HK-2 (cell line): ENCODE measurements around the gene RBM20.
A peak's percentile ranks its signal among the peaks of the same experiment; 100 is the strongest.

Experiments
- DNase-seq: peaks from one replicate; pipeline ENCODE4 v3.0.0-alpha.2; 2018; ENCODE audit not compliant: unreplicated experiment

RBM20 gene

DNA sequence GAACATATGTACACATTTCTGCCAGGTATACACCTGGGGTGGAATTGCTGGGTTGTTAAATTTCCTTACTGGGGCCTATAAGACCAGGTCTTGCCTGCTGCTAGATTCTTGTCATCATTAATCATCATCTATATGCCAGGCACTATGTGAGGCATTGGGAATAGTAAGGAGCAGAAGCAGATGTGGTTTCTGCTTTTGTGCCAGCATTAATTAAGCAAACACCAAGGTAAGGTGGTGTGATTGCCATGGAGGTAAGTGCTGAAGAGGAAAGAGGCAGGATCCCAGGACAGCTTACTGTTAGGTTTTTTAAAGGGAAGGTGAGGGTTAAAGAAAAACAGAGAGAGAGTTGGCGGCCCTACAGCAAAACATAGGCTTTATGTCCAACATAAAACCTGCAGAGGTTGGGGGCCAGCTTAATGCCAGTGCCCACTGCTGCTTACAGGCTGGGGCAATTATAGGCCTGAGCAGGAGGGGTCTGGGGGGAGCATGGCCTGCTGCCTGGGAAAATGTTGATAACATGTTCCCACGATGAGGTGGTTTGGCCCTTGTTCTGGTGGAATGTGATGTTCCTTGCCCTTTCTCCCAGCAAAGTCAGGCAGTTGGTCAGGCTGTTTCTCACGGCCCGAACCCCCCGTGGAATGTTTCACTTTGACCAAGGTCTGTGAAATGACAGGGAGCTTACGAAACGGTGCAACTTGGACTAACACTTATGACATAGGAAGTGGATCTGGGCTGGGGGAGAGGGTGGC lies 93.9 kb downstream of the RBM20 start:
- DNase-seq = no peak

DNA sequence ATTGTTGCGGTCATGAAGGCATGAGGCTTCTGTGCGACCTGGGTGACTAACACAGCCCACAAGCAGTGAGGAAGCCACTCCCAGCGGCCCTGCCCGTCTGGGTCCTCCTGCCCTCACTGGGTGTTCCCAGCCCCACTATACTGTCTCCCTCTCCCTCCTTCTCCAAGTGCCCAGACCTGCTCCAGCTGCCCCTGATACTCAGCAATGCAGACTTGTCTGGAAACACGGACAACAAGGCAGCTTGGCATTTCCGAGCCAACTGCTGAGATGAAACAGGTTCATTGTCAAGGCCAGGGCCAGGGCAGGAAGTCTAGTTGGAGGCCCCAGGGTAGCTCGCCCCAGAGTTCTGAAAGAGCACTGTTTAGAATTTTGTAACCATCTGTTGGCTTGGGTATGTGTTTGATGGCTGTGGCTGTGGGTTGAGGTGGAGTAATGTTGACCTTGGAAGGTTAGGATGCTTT lies 95.7 kb downstream of the RBM20 start:
- DNase-seq = no peak

- DNase-seq = no peak
Observed at GRCh38 chr10:110742801-110743200, 98.7 kb downstream of the RBM20 start.

DNA sequence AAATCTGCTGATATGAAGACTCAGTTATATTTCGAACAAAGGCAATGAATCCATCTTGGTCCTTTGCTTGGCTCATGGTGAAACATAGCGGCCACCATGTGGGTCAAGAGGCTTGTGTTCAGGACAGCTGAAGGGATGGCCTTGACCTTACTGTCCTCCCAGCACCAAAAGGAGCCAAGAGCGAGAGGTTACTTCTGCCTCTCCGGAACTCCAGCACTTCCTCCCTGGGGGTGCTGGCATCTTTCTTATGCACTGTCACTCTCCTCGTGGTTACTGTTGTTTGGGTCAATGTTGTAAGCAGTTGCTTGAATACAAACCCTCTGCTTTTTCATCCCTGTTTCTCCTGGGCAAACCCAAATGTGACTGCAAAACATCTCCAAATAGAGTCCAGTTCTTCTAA lies 100.6 kb downstream of the RBM20 start:
- no peak for DNase-seq

DNA sequence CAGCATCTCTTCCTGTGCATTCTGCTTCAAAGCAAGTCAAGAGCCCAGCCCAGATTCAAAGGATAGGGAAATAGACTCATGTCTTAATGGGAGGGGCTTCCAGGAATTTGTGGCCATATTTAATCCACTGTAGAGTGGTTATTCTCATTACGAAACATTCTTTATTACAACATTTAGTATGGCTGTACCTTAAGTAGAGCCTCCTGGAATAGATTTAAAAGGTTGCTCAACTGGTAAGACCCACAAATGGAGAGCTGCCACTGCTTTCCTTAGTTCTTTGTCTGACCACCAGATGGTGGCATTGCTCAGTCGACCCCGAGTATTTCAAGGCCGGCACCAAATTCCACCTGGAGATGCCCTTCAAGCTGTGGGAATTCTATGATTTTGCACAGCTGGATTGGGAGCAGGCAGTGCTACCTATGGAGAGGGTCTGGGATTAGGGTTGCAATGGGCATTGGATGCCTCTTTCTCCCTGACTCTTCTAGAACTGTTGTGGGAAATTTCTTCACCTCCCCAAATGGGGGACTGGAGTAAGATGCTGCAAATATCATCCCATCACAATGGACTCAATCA lies 102.2 kb downstream of the RBM20 start:
- peak; percentile 65 for DNase-seq

DNA sequence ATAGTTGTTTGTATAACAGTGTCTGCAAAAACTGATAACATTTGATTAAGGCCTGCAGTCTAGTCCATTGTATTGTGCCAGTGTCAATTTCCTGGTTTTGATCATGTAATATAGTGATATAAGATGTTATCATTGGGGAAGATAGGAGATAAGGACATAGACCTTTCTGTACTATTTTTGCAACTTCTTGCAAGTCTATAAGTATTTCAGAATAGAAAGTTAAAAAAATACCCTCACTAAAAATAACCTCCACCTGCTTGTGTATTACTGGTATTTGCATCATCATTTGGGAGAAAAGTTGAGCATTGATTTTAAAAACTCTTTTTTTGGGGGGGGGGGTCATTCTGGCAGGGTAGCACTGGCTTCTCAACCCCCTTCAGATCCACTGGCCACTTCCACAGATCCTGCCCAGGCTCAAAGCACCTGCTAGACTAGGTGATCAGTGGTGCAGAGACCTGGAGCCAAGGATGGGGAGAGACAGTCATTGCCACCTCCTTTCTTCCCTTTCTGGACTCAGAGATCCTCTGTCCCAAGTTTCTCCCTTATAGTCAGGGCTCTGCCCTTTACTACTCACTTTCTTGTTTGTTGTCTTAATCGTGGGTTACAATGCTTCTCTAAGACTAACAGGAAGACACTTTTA lies 103.0 kb downstream of the RBM20 start:
- no peak for DNase-seq

DNA sequence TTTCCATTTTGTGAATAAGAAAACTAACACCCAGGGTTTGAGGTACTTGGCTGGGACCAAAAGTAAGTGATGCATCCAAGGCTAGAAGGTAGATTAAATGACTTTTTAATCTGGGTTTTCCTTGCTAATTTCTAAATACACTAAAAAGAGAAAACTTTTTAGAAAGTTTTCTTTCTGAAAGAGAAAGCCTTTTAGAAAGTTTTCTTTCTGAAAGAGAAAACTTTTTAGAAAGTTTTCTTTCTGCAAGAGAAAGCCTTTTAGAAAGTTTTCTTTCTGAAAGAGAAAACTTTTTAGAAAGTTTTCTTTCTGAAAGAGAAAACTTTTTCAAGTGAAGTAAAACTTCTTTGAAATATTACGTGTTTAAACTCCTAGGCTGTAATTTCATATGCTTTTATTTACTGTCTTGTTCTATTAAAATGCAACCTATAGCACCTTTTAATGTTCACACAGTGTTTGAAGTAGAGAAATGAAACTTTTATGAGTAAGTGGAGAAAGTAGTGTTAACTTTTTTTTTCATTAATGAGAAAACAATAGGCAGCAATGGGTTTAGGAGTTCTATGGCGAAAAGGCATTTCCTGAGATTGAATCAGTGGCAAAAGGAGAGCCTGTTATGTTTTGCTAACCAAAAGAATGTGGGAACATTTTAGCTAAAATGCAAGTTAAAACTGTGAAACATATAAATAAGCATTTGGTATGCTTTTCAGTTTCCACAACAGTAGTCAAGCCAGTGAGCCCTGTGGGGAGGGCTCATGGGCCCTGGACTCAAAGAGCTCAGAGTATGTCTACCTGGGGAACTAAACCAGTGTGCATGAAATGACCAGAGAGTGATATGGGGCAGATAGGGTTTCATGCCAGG lies 103.7 kb downstream of the RBM20 start:
- DNase-seq = no peak

DNA sequence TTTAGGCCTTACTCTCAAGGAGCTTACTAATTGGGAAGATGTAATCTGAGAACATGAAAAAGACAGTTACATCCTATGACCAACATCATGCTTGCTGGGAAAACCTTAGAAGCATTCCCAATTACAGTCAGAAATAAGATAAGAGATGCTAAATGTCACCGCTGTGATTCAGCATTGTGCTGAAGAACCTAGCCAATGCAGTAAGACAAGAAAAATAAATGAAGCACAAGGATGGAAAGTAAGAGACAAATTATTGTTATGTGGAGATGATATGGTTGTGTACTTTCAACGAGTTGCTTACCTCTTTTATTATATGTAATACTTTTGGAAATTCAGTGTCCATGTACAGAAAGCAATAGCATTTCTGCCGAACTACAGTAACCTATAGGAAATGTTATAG lies 104.8 kb downstream of the RBM20 start:
- no peak for DNase-seq

DNA sequence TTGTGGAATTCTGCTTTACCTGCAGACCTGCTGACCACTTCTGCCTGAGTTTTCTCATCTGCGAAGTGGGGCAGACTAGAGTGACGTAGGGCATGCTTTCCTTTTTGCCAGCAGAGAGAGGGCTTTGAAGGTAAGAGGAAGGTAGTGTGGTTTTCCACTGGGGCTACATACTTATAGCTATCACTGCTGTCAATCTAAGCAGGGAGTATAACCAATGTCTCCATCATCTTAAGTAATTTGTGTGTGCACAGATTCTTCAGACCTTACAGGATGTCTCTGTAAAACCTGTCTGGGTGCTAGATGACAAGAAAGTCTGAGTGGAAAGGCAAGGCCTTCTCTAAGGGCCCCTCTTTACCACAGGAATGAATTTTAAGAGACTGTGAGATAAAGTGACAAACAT lies 106.8 kb downstream of the RBM20 start:
- DNase-seq = no peak

DNA sequence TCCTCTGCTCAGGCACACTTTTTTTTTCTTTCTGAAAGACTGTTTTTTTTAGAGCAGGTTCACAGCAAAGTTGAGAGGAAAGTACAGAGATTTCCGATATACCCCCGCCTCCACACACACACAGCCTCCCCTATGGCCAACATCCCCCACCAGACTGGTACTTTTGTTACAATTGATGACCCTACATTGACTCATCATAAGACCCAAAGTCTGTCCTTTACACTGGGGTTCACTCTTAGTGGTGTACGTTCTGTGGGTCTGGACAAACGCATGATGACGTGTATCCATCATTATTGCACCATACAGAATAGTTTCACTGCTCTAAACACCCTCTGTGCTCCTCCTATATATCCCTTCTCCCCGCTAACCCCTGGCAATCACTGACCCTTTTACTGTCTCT lies 107.7 kb downstream of the RBM20 start:
- no peak for DNase-seq

DNA sequence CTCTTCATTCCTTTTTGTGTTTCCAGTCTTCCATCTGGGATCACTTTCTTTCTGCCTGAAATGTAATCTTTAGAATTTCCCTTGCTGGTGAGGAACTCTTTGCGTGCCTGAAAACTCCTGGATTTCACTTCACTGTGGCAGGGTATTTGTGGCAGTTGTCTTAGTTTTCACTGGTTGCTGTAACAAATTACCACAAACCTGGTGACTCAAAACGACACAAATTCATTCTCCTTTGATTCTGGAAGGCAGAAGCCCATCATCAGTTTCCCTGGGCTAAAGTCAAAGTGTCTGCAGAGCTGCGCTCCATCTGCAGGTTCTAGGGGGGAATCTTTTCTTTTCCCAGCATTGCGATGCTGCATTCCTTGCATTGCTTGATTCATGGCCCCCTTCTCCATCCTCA lies 109.3 kb downstream of the RBM20 start:
- no peak for DNase-seq

- DNase-seq = no peak
Observed at GRCh38 chr10:110754375-110755105, 110.4 kb downstream of the RBM20 start.

DNA sequence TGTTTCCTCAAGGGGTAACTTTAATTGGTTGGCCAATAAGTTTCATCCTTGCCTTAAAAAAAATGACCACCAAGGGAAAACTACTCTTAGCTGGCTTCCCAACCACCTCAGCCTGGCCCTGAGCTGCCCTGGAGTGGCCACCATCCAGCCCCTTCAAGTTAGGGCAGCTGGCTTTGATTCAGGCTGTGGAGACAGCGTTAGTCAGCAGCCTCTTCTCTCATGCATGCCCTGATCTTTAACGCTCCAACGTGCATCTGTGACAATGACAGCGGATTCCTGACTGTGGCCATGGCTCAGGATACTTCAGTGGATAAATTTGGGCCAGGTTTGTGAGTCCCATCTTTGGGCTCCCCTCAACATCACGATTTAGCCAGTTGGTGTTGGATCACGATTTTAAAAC lies 111.6 kb downstream of the RBM20 start:
- no peak for DNase-seq

DNA sequence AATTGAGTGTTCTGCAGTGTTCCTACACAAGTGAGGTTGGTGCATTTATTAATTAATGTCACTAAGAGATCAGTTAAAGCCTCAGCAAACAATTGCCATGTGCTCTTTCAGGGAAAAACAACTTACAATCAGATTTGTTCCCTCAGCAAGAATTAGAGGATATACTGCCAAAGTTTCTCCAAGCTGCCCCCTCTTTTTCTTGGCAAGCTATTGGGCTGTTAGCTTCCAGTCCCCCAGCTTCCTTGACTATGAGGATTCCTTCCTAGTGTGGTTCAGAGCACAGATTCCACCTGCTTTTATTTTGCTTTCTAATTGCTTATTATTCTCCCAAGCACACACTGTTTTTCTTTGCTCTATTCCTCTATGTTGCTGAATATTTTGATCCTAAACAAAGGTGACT lies 112.7 kb downstream of the RBM20 start:
- no peak for DNase-seq

DNA sequence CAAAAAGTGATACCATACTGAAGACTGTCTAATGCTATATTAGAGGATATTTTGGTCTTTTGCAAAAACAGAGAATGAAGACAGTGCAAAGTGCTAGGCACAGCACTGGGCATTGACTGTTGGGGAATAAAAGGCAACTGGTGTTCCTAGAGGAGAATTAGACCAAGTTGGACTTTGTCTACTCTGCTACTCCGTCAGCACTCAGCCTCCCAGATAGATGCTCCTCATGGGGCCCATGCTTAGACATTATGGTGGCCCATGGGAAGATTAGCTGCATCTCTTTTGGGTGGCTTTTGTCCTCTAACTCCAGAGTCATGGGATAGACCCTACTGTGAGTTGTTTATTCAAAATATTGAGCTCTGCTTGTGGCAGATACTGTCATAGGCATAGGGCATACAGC lies 113.5 kb downstream of the RBM20 start:
- no peak for DNase-seq

- DNase-seq = no peak
Observed at GRCh38 chr10:110758128-110758765, 114.1 kb downstream of the RBM20 start.

GRCh38 chr10:110758898-110759297 lies 114.8 kb downstream of the RBM20 start:
- peak; percentile 44 for DNase-seq

GRCh38 chr10:110759523-110759922 lies 115.4 kb downstream of the RBM20 start:
- DNase-seq = no peak

DNA sequence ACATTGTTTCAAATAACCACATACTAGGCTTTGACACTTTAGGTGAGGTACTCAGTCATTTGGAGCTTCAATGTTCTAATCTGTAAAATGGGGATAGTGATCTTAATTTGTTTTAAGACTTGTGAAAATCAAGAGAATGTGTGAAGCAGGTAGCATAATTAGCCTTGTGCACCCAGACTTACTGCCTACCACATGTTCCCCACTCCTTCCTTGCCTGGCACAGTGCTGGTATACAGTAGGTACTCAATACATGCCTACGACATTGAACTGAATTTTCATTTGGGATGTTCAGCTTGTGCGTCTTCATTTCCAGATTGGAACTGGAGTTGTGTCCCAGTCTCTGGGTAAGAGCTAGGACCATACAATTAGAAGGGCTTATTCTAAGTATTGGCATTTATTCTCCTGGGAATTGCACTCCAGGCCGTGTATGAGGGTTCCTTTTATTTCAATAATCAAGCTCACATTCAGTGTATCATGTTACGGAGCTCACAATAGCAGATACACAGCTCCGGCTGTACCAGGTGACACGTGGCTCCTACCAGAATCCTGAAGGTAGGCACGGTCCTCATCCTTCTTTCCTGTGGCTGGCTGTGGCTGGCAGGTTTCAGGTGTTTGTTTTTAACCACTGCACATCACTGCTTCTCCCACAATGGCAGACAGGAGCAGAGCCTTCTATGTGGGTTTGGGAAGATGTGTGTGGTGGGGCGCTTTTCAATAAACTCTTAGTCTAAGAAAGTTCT lies 118.1 kb downstream of the RBM20 start:
- no peak for DNase-seq

DNA sequence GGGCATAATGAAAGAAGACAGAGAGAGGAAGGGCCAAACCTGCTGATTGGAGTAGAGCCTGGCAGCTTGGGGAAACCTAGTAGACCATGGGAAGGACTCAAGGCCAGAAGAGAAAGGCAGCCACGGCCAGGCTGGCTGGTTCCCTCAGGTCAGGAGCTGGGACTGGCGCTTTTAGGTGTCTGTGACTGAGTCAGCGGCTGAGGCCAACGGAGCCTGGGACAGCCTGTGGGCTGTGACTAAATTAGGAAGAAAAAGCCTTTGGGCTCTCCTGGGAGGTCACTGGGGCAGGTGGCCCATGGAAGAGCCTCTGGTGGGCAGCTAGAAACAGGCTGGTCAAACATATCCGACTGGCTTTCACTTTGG lies 118.7 kb downstream of the RBM20 start:
- peak; percentile 17 for DNase-seq
